ENCODE results near the gene GFPT1.

Gene GFPT1

DNA sequence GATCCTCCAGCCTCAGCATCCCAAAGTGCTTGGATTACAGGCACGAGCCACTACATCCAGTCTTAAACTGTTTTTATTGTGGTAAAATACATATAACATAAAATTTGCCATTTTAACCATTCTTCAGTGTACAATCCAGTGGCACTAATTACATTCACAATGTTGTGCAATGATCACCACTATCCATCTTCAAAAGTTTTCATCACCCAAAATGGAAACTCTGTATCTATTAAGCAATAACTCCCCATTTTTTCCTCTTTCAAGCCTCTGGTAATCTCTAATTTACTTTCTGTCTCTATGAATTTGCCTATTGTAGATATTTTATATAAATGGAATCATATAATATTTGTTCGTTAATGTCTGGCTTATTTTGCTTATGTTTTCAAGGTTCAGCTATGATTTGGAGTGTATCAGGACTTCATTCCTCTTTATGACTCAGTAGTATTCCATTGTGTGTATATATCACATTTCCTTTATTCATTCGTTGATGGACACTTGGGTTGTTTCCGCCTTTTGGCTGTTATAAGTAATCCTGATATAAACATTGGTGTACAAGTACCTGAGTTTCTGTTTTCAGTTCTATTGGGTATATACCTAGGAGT, 71.8 kb downstream of the GFPT1 start:
- no peak for DNase-seq

DNA sequence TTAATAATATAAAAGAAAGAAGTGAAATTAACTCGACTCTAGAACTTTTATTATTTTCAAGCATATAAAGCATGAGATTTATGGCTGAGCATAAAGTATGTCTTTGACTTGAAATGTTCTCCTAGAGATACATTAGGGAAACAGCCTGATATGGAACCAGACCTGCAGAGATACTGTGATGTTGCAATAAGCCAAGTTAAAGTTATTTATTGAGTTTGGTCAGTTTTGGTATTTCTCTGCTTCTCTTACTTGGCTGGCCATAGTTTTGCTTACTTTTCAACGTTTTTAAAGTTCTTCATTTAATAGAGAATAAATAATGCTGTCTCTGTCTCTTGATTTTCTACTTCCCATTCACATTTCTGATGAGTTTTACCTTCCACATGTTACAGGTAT, 76.0 kb downstream of the GFPT1 start:
- no peak for DNase-seq

DNA sequence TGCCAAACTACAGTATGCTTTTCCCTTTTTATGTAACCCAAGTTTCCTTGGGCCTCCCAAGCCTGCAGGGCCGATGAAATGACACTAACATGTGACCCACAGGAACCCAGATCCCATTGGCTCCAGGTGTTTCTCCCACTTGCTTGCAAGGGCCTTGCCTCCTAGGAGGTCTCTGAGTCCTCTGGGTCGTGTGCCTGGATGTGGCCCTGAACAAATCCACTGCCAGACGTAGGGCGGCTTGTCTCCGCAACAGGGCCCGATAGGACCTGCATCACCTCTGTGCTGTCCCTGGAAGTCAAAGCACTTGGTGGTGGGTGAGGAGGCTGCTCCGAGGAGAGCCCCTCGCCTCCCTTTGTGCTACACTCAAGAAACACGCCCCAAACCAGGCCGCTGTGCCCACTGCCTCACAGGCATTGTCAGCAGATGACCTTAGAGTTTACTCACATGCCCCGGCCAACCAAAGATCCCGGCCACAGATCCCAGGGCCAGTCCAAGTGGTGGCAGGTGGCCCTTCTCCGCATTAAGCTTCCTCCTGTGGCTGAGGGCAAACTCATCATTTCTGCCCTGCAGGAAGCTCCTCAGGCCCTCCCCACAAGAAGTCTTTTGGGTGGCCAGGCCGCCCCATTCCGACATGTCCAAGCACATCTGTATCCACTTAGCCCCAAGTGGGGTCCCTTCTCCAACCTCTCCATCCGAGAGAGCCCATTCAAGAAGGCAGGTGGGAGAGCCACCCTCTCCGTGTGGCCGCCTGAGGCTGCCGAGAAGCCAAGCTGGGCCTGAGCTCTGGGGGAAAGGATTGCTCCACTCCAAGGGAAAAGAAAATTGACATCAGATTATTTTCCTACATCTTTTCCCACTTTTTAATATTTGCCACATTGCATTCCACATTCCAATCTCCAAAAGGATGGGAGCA, 76.7 kb downstream of the GFPT1 start:
- DNase-seq: no peak

DNA sequence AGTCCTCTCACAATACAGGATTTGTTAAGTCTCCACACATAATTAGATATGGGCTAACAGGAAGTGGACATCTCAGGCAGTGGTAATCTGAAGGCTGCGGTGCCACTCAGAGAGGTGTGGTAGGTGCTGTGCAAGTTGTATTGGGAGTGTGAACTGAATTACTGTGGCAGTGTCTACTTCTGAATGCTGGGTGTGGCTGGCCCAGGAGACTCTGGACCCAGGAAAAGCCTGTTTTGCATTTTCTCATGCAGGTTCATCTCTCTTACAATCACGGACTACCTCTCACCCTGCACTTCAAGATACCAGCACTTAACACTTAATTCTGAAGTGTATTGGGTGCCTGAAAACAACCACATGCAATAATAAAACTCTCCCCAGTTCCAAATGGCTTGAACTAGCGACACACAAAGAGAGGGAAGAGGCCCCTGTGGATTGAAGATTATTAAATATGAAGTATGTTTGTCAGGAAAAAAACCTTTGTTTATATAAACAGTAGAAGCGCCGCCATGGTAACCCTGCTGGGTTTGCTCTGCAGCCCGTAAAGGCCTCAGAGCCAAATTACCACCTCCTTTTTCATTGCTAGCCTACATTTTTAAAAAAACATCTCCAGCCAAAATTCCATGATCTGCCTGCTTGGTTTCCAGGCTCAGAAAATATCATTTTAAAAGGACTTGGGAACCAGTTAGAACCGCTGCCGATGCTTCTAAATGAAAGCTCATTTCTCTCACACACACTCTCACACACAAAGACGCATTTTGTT, 77.5 kb downstream of the GFPT1 start:
- peak; percentile 79 for DNase-seq

DNA sequence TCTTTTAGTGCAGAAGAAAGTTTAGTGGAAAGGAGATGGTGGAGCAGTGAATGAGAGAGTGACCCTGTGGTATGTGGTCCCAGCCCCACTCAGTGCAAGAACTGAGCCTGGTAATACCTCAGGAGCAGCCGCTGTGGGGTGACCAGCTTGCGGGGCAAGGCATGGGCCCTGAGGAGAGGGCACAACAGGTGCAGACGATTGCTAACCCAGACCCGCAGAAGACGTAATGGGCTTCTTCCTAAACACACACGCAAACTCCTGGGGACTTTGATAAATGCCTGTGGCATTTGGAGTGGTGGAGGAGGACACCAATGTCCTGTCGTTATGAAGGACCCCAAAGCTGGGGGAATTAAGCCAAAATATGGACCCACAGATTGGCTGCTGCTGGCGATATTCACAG, 78.7 kb downstream of the GFPT1 start:
- DNase-seq: no peak

DNA sequence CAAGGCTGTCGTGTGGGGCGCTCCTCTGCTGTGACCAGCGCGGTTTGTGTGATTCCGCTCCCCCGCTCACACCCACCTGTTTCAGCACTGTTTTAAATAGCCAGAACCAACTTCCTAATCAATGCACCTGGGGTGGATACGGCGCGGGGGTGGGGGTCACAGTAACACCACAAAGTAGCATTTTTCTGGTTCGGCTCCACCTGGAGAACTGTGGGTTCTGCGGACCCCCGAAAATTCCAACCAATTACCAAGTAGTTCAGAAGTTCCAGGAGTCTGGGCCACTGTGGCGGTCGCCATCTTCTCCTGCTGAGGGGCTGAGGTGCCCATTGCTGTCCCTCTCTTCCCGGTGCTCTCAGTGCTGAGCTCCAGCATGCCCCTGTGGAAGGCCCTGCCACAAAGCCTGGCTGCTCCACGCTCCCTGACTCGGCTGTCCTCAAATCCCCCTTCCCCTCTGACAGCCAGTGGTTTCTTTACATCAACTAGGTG, 79.4 kb downstream of the GFPT1 start:
- no peak for DNase-seq

DNA sequence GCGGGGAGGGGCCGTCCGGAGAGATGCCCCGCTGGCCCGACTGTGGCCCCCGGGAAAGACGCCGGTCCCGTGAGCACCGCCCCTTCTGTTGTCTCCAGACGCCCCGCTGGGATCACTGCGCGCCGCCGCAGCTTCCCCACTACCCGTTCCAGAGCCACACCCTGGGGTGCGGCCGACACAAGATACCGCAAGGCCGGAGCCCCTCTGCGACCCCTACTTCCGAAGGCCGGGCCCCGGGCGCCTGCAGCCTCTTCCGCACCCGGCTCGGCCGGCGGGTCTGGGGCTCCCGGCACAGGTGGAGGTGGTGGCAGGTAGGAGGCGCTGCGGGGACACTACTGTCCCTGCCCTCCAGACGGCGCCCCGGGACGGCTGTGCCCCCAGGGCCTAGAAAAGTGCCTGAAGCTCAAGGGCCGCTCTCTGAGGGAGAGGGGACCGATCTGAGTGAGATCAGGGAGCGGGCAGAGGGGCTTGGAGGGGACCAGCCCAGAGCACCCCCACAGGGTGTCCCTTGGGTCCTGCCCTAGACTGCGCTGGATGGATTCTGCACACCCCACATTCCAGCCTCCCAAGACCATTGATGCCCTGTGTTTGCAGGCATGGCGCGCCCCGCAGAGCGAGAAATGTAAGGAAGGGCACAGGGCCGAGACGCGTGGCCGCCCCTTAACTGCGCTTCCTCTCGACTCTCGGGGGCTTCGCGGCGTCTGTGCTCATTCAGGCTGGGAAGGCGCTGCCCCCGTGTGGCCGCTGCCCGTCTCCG, 80.0 kb downstream of the GFPT1 start:
- peak; percentile 72 for DNase-seq

DNA sequence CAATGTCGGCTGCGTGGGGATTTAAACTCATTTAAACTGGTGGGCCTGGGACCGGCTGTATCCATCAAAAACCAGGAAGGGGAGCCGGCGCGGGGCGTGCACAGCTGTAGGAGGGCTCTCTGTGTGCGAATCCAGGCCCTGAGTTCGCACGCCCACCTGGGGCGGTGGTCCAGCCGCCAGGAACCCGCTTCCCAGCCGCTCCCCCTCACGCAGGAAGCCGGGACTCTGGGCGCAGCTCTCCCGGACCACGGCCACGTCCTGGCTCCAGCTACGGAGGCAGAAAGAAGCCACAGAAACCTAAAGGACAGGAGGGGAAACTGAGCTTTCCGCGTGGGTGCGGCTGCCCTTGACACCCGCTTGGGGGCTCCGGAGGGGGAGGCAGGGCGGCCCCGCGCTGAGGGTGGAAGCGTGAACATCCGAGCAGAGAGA, 80.6 kb downstream of the GFPT1 start:
- no peak for DNase-seq

DNA sequence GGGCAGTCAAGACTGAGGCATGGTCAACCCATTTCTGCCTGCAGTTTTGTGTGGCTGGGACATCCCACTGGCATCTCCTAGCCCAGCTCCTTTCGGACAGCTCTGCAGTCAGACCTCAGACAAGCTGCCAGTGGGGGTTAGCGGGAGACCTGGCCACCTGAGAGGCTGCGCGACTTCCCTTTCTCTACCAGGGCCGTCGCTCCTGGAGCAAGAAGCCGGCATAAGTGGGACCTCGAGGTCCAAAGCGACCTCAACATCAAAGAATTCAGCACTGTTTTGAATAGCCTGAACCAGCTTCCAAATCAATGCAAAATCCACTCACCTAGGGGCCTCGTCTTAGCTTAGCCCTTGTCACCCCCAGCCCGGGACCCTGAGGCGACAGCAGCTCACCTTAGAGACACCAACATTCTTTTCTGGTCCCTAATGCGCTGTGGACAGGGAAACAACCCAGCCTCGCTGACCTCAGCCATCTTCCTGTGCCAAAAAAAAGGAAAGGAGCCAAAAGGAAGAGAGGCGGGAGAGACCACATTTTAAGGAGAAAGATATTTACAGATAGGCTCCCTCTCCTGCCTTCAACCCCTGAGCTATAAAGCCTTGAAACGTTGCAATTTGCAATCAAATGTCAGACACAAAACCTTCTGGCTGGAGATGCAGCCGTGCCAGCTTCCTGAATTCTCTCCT, 81.2 kb downstream of the GFPT1 start:
- no peak for DNase-seq

DNA sequence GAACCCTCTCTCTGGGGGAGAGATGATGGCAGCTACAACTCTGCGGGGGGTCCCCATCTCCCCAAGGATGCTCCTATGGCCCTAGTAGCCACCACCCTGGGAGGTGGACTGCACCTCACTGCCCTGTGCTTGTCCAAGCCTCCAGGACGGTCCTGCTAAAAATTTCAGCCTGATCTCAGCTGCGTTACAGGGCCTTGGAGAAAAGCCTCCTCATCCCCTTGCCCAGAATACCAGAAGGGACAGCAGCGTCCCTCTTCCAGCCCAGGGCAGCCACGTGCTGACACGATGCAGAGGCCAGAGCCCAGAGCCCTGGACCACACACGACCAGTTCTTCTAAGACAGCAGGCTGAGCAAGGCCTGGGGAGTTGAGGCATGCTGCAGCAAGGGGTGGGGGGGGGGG, 81.9 kb downstream of the GFPT1 start:
- DNase-seq: no peak

DNA sequence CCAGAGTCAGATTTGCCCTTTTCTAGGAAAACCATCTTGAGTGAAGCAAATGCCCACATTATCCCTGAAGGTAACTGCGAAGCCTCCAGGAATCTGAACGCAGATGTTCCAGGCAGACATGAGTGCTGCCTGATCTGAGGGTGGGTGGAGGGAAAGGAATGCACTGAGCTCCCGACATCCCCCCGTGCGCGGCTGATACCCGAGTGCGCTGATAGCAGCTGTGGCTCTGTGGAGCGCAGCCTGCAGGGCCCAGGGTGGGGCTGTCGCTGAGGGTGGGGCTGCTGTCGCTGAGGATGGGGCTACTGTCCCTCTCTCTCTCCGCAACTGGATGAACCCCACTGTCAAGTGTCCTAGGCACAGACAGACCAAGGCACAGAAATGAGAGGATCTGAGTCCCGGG, 82.4 kb downstream of the GFPT1 start:
- DNase-seq: no peak

DNA sequence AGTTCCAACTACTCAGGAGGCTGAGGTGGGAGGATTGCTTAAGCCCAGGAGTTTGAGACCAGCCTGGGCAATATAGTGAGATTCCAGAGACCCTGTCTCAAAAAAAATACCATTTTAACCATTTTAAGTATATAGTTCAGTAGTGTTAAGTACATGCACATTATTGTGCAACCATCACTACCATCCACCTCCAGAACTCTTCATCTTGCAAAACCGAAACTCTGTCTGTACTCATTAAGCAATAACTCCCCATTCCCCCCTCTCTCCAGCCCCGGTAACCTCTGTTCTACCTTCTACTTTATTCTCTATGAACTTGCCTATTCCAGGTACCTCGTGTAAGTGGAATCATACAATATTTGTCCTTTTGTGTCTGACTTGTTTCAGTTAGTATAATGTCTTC, 86.4 kb downstream of the GFPT1 start:
- no peak for DNase-seq

DNA sequence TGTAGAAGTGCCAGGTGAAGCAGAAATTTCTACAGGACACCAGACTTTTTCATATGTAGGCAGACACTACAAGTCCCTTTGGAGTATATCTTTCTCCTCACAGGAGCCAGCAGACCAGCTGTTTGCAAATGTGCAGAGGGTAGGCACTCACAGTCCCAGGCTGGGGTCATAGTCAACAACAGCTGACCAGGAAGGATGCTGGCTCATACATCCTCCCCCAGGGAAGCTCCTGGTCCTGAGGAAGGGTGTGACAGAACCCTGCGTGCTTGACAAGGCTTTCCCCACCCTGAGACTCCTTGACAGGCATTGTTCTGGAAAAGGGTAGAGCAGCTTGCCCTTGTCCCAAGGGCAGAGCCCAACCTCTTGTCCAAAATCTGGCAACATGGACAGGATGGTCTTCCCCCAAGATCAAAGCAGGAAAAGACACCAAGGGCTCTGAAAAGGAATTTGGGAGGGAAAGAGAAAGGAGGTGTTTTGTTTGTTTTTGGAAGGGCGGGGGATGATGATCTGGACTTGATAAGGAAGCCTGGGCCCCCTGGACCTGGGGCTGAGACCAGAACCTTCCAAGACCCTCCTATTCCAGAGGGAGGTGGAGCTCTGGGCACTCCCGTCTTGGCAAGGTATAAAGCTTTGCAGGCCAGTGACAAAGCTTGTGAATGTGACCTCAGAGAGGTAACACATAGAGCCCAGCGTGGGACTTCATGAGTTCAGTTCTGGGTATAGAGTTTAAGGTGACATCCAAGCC, 87.1 kb downstream of the GFPT1 start:
- DNase-seq: no peak

DNA sequence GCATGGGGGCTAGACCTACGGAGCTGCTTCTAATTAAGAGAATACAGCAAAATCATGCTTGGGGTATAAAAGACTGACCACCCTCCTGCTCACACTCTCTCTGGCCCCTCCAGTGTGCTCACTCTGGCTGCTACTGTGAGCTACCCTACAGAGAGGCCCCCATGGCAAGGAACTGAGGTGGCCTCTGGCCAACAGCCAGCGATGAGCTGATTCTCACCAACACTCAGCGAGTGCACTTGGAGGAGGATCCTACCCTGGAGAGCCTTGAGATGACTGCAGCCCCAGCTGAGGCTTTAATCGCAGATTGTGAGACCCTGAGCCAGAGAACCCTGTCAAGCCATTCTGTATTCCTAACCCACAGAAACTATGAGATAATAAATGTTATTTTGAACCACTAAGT, 88.2 kb downstream of the GFPT1 start:
- no peak for DNase-seq

DNA sequence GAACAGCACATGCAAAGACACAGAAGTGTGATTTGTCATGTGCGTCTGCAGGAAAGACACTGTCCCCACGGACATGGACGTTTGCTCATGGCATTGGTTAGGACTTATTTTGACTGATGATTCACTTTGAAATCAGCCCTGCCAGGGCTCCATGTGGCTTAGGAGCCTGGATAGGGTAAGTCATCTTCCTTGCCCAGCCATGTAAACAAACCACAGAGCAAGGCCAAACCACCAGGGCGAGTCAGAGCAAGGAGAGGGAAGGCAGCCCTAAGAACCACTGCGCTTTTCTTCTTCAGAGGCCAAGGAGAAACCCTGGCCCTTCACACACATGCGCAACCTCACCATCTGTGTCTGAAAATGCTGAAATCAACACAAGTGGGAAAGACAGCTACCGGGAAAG, 88.8 kb downstream of the GFPT1 start:
- DNase-seq: no peak

DNA sequence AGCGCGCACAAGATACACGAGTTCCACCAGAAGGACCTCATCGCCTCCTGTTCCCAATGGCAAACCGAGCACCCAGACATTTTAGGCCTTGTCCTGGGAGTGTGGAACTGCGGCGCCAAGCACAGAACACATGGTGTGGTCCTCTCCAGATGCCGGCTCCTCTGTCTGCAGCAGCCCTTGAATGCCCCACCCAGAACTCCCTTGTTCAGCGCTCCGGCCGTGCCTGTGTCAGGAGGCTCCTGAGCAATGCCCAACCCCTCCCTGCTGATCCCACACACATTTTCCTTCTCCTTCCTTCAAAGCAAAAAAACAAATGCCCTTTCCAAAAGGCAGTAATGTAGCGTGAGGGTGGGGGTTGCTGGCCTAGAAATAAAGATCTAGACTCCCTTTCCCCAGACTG, 89.8 kb downstream of the GFPT1 start:
- DNase-seq: no peak

DNA sequence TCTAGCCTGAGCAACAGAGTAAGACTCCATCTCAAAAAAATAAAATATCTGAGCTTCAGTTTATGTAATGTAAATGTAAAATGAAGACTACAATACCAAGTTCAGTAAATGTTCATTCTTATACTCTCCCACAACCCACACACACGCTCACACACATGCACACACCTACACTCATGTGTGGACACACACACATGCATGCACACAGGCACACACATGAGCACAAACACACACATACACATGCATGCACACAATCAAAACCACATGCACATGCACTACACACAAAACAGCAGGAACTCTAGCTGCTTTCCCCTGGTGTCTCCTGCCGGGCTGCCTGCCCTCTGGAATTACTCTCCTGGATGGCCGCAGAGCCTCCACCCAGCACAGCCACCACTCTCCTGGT, 90.6 kb downstream of the GFPT1 start:
- DNase-seq: no peak

DNA sequence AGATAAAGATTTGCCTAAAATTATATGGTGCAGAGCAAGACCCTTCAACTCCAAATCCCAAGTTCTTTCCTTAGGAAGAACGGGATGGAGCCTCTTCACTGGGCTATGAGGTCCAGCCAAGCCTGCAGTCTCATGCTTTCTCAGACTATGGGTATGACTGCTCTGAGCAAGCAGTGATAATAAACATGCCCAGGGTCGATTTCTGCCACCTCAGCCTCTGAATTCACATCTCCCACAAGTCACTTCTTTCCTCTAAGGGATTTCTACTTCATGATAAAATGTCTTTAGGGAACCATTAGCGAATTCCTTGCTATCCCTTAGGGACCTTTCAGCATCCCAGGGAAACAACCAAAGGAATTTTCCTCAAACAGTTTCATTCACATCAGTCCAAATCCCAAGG, 94.8 kb downstream of the GFPT1 start:
- DNase-seq: no peak

DNA sequence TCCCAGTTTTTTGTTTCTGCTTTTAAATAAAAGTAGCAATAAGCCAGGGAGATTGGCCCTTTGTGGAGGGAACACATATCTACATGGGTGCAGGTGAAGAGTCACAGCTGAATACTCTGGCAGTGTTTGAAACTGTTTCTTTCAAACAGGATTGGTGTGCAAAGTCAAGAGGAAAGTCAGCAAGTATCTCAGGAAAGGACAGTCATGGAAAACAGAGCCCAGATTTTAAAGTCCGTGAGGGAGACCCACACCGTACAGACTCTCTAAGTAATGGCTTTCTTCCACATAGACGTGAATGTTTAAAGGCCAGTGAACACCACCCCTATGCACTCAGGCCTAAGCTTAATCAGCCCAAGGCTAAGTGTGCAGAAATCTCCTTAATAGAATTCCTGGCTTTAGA, 95.3 kb downstream of the GFPT1 start:
- no peak for DNase-seq

DNA sequence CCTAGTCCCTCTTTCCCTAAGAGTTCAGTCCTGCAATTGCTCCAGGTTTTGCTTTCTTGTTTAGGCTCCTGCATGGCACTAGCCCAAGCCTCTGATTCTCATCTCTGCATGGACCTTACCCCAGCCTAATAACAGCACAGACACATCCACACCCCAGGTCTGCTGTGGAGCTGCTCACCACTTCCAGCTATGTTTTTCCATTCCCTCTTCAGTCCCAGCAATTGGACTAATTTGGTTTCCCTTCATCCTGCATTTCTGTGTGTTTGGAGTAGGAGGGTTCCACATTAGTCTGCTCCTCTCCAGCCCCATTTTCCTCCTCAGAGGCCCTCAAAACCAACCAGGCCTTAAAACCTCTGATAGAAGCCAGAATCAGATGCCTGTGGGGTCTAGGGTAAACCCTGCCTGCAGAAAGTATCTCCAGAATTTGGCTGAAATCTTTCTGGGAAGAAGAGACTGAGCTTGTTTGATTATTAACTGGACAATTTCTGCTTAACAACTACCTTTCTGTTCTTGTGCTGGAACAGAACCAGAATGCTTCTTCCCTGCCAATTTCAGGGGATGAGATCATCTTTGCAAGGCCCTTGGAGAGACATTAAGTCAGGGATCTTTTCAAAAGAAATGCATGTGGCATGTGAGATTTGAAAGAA, 95.9 kb downstream of the GFPT1 start:
- DNase-seq: no peak

DNA sequence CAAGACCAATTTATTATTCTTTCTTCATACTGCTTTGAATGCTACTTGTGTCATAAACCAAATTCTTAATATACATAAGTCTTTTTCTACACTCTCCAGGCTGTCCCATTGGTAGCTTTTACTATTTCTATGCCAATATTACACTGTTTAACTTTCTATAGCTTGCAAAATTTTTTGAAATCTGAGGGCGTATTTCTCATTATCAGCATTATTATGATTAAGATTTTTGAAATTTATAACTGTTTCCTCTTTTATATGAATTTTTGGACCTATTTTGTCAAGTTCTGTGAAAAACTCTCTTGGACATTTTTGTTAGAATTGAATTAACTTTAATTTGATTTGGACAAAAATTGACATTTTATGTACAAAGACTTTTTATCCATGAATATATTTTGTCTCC, 98.6 kb downstream of the GFPT1 start:
- DNase-seq: no peak
